GM21360 (cell line): ENCODE measurements around the gene DNPH1.

ENCODE experiments used
- ATAC-seq: cut with Tn5 transposase; IDR thresholded peaks from one replicate; pipeline ENCODE4 v1.9.1; 2021; ENCODE audit warnings: mild to moderate bottlenecking, moderate library complexity; ENCODE audit not compliant: unreplicated experiment

DNPH1 gene

GRCh38 chr6:43216200-43216599 is 13.1 kb downstream of the DNPH1 start:
- no peak for ATAC-seq

GRCh38 chr6:43215066-43215465 is 14.2 kb downstream of the DNPH1 start:
- ATAC-seq, result no peak

GRCh38 chr6:43213431-43213830 is 15.8 kb downstream of the DNPH1 start:
- ATAC-seq, result no peak

- ATAC-seq, result no peak
Measured at GRCh38 chr6:43211955-43212354, 17.3 kb downstream of the DNPH1 start.

- ATAC-seq, result no peak
Measured at GRCh38 chr6:43207286-43207685, 22.0 kb downstream of the DNPH1 start.

GRCh38 chr6:43205849-43206248 is 23.4 kb downstream of the DNPH1 start:
- ATAC-seq, result no peak

GRCh38 chr6:43204271-43205105 is 24.8 kb downstream of the DNPH1 start:
- ATAC-seq, result no peak

- ATAC-seq, result no peak
Measured at GRCh38 chr6:43203718-43204095, 25.6 kb downstream of the DNPH1 start.

GRCh38 chr6:43203029-43203717 is 26.1 kb downstream of the DNPH1 start:
- ATAC-seq, result no peak

GRCh38 chr6:43202451-43202850 is 26.8 kb downstream of the DNPH1 start:
- no peak for ATAC-seq

GRCh38 chr6:43200541-43200940 is 28.7 kb downstream of the DNPH1 start:
- no peak for ATAC-seq

GRCh38 chr6:43199912-43200311 is 29.4 kb downstream of the DNPH1 start:
- ATAC-seq, result no peak

- ATAC-seq, result no peak
Measured at GRCh38 chr6:43196337-43196736, 32.9 kb downstream of the DNPH1 start.

GRCh38 chr6:43193929-43194328 is 35.4 kb downstream of the DNPH1 start:
- ATAC-seq, result no peak

GRCh38 chr6:43192911-43193310 is 36.4 kb downstream of the DNPH1 start:
- no peak for ATAC-seq

GRCh38 chr6:43189776-43190304 is 39.4 kb downstream of the DNPH1 start:
- no peak for ATAC-seq

GRCh38 chr6:43188426-43188825 is 40.9 kb downstream of the DNPH1 start:
- ATAC-seq, result no peak

GRCh38 chr6:43187821-43188220 is 41.5 kb downstream of the DNPH1 start:
- ATAC-seq, result no peak

GRCh38 chr6:43186706-43187105 is 42.6 kb downstream of the DNPH1 start:
- no peak for ATAC-seq

GRCh38 chr6:43186019-43186418 is 43.3 kb downstream of the DNPH1 start:
- no peak for ATAC-seq

- no peak for ATAC-seq
Measured at GRCh38 chr6:43185391-43185985, 43.8 kb downstream of the DNPH1 start.
